GM18502 (cell line): Measurements from ENCODE around the gene ZNRF2.
"Not testable (repeated sequence)": the region's sequence is repeated elsewhere in the genome, so short reads cannot be mapped to it uniquely, and the experiment has no call there.

Experiments used
- ATAC-seq: cut with Tn5 transposase; IDR thresholded peaks from one replicate; pipeline ENCODE4 v1.9.1; 2021; ENCODE audit warnings: mild to moderate bottlenecking; ENCODE audit not compliant: unreplicated experiment, poor library complexity

Gene ZNRF2

GRCh38 chr7:30349816-30350215, 65.4 kb downstream of the ZNRF2 start:
- no peak for ATAC-seq

- no peak for ATAC-seq
Observed at GRCh38 chr7:30351286-30351685, 66.9 kb downstream of the ZNRF2 start.

GRCh38 chr7:30351724-30352123, 67.3 kb downstream of the ZNRF2 start:
- no peak for ATAC-seq

- no peak for ATAC-seq
Observed at GRCh38 chr7:30352169-30352568, 67.8 kb downstream of the ZNRF2 start.

- no peak for ATAC-seq
Observed at GRCh38 chr7:30353532-30353931, 69.1 kb downstream of the ZNRF2 start.

GRCh38 chr7:30353932-30354607, 69.7 kb downstream of the ZNRF2 start:
- no peak for ATAC-seq

GRCh38 chr7:30354791-30355190, 70.4 kb downstream of the ZNRF2 start:
- no peak for ATAC-seq

- ATAC-seq, result no peak
Observed at GRCh38 chr7:30359957-30360356, 75.6 kb downstream of the ZNRF2 start.

- ATAC-seq, result no peak
Observed at GRCh38 chr7:30363778-30364563, 79.6 kb downstream of the ZNRF2 start.

GRCh38 chr7:30364773-30365172, 80.4 kb downstream of the ZNRF2 start:
- ATAC-seq, result no peak

- ATAC-seq, result no peak
Observed at GRCh38 chr7:30365621-30366020, 81.2 kb downstream of the ZNRF2 start.

GRCh38 chr7:30366606-30367005, 82.2 kb downstream of the ZNRF2 start:
- ATAC-seq, result no peak

GRCh38 chr7:30367561-30367960, 83.2 kb downstream of the ZNRF2 start:
- no peak for ATAC-seq

- no peak for ATAC-seq
Observed at GRCh38 chr7:30369879-30370278, 85.5 kb downstream of the ZNRF2 start.

- ATAC-seq, result no peak
Observed at GRCh38 chr7:30371321-30371720, 86.9 kb downstream of the ZNRF2 start.

- no peak for ATAC-seq
Observed at GRCh38 chr7:30378275-30378674, 93.9 kb downstream of the ZNRF2 start.

- no peak for ATAC-seq
Observed at GRCh38 chr7:30379131-30379530, 94.7 kb downstream of the ZNRF2 start.

GRCh38 chr7:30379741-30380140, 95.3 kb downstream of the ZNRF2 start:
- ATAC-seq, result no peak

- ATAC-seq, result no peak
Observed at GRCh38 chr7:30380294-30380693, 95.9 kb downstream of the ZNRF2 start.

- ATAC-seq, result not testable (repeated sequence)
Observed at GRCh38 chr7:30380824-30381223, 96.4 kb downstream of the ZNRF2 start.

- ATAC-seq, result no peak
Observed at GRCh38 chr7:30382607-30383006, 98.2 kb downstream of the ZNRF2 start.

GRCh38 chr7:30389791-30390190, 105.4 kb downstream of the ZNRF2 start:
- ATAC-seq, result no peak
